Upper lobe of left lung (tissue), 4 donors: Measurements from ENCODE around the gene NTSR1.

ENCODE experiments used
- CTCF ChIP-seq, 6 experiments: fragments of 450-650 bp in 4 of 6; fragments of 200-600 bp in 2 of 6; sonication (generic) in 2 of 6; IDR thresholded peaks; one replicate each; pipeline ENCODE4 v1.5.1; 2016 to 2019; ENCODE audit warnings: antibody characterized with exemption in 6 of 6
- EP300 ChIP-seq, 4 donors: sonication (generic); formaldehyde crosslinking; IDR thresholded peaks; one replicate each; pipeline ENCODE4 v1.5.1; 2017; ENCODE audit warnings: antibody characterized with exemption in 4 of 4, control low read depth in 2 of 4
- POLR2A ChIP-seq, 4 donors: fragments of 450-650 bp; IDR thresholded peaks; one replicate each; pipeline ENCODE4 v1.5.1; 2016 to 2017; ENCODE audit warnings: antibody characterized with exemption in 4 of 4, mild to moderate bottlenecking in 2 of 4
- POLR2AphosphoS5 ChIP-seq, 2 donors: sonication (generic); formaldehyde crosslinking; IDR thresholded peaks; one replicate each; pipeline ENCODE4 v1.5.1; 2017; ENCODE audit warnings: antibody characterized with exemption in 2 of 2

GRCh38 chr20:62772103-62772611, 63.5 kb downstream of the NTSR1 start:
- TF ChIP-seq CTCF (IDR thresholded peaks at IDR 0.05) (no peak), POLR2A (IDR thresholded peaks at IDR 0.05) (no peak), POLR2AphosphoS5 (IDR thresholded peaks at IDR 0.05) (no peak), EP300 (IDR thresholded peaks at IDR 0.05) (no peak)
